Suprapubic skin (tissue), 4 donors: ENCODE data around the gene FEM1C. TPM values are rescaled to one million over a fixed set of nuclear protein-coding genes. Genes with fewer than 3 reads are reported as not detected.

ENCODE experiments used
- DNase-seq, 2 donors: peaks; one replicate each; pipeline ENCODE4 v3.0.0-alpha.2; 2019; ENCODE audit warnings: low spot score in 2 of 2
- H3K27ac ChIP-seq: fragments of 200-600 bp; sonication (generic); one replicate; pipeline ENCODE4 v1.5.1; 2019
- H3K27me3 ChIP-seq: fragments of 200-600 bp; sonication (generic); one replicate; pipeline ENCODE4 v1.5.1; 2019
- H3K36me3 ChIP-seq: fragments of 200-600 bp; sonication (generic); one replicate; pipeline ENCODE4 v1.5.1; 2019
- H3K4me1 ChIP-seq: fragments of 200-600 bp; sonication (generic); one replicate; pipeline ENCODE4 v1.5.1; 2019
- H3K4me3 ChIP-seq: fragments of 200-600 bp; sonication (generic); one replicate; pipeline ENCODE4 v1.5.1; 2019; ENCODE audit warnings: mild to moderate bottlenecking
- H3K9me3 ChIP-seq: fragments of 200-600 bp; sonication (generic); one replicate; pipeline ENCODE4 v1.5.1; 2019
- CTCF ChIP-seq, 2 donors: fragments of 200-600 bp in 1 of 2; fragments of 450-650 bp in 1 of 2; sonication (generic) in 1 of 2; IDR thresholded peaks; one replicate each; pipeline ENCODE4 v1.5.1; 2016 to 2019; ENCODE audit warnings: antibody characterized with exemption in 2 of 2, mild to moderate bottlenecking in 1 of 2, moderate library complexity in 1 of 2
- EP300 ChIP-seq: sonication (generic); formaldehyde crosslinking; IDR thresholded peaks from one replicate; pipeline ENCODE4 v1.6.1; 2017; ENCODE audit warnings: antibody characterized with exemption
- POLR2A ChIP-seq, 2 donors: fragments of 450-650 bp; IDR thresholded peaks; one replicate each; pipeline ENCODE4 v1.6.1; 2017; ENCODE audit warnings: antibody characterized with exemption in 2 of 2, mild to moderate bottlenecking in 2 of 2, moderate library complexity in 2 of 2
- POLR2AphosphoS5 ChIP-seq, 3 donors: sonication (generic); formaldehyde crosslinking; IDR thresholded peaks; one replicate each; pipeline ENCODE4 v1.6.1; 2017; ENCODE audit warnings: antibody characterized with exemption in 3 of 3
- WGBS: methylation state at CpG from one replicate; pipeline ENCODE4 v1.1.5; 2018; 5-methylcytosine and 5-hydroxymethylcytosine counted together
- total RNA-seq, 4 donors: library from RNA; depleted of rRNA; stranded (reverse); fragments of >200 nt; gene quantifications; one replicate each; pipeline ENCODE4 v1.1.0, GENCODE V29; 2016

The FEM1C gene
- total RNA-seq, 4 donors from 2014 or later = 15.4 to 17.8 (median 16.5) TPM

GRCh38 chr5:115501464-115502210 is 42.9 kb downstream of the FEM1C start:
- TF ChIP-seq POLR2AphosphoS5 (IDR thresholded peaks at IDR 0.05) = no peak
- TF ChIP-seq EP300 = no peak
- no peak for TF ChIP-seq CTCF (IDR thresholded peaks at IDR 0.05)
- no peak for TF ChIP-seq POLR2A (IDR thresholded peaks at IDR 0.05)
- H3K9me3 ChIP-seq = no peaks in the 10 kb centered on the region
- no peaks in the 10 kb centered on the region for H3K4me1 ChIP-seq
- no peak overlapping the region for H3K27ac ChIP-seq
- H3K36me3 ChIP-seq = no peaks in the 10 kb centered on the region
- WGBS = 43% methylated on average over 3 of the region's 3 CpGs
- no peak overlapping the region for H3K4me3 ChIP-seq
- DNase-seq = no peak
- H3K27me3 ChIP-seq = no peaks in the 10 kb centered on the region

- no peaks in the 10 kb centered on the region for H3K27me3 ChIP-seq
- TF ChIP-seq CTCF (IDR thresholded peaks at IDR 0.05) (no peak), POLR2AphosphoS5 (IDR thresholded peaks at IDR 0.05) (no peak), POLR2A (IDR thresholded peaks at IDR 0.05) (no peak), EP300 (no peak)
- no peaks in the 10 kb centered on the region for H3K4me1 ChIP-seq
- H3K4me3 ChIP-seq = no peak overlapping the region
- H3K27ac ChIP-seq = no peak overlapping the region
- H3K36me3 ChIP-seq = no peaks in the 10 kb centered on the region
- no peaks in the 10 kb centered on the region for H3K9me3 ChIP-seq
- DNase-seq = no peak
Measured at GRCh38 chr5:115500225-115500624, 44.4 kb downstream of the FEM1C start.

GRCh38 chr5:115496936-115497576 is 47.5 kb downstream of the FEM1C start:
- no peaks in the 10 kb centered on the region for H3K27me3 ChIP-seq
- DNase-seq = no peak
- H3K9me3 ChIP-seq = no peaks in the 10 kb centered on the region
- no peak overlapping the region for H3K4me3 ChIP-seq
- 79% methylated on average over 5 of the region's 5 CpGs for WGBS
- no peak overlapping the region for H3K27ac ChIP-seq
- no peaks in the 10 kb centered on the region for H3K36me3 ChIP-seq
- TF ChIP-seq POLR2A (IDR thresholded peaks at IDR 0.05) = no peak
- TF ChIP-seq POLR2AphosphoS5 (IDR thresholded peaks at IDR 0.05) = no peak
- no peaks in the 10 kb centered on the region for H3K4me1 ChIP-seq

GRCh38 chr5:115494570-115495289 is 49.8 kb downstream of the FEM1C start:
- no peaks in the 10 kb centered on the region for H3K36me3 ChIP-seq
- no peak for DNase-seq
- no peak overlapping the region for H3K4me3 ChIP-seq
- H3K4me1 ChIP-seq = no peaks in the 10 kb centered on the region
- no peak for TF ChIP-seq POLR2AphosphoS5 (IDR thresholded peaks at IDR 0.05)
- TF ChIP-seq CTCF (IDR thresholded peaks at IDR 0.05) = no peak
- no peak for TF ChIP-seq POLR2A (IDR thresholded peaks at IDR 0.05)
- no peak for TF ChIP-seq EP300
- no peaks in the 10 kb centered on the region for H3K27me3 ChIP-seq
- no peaks in the 10 kb centered on the region for H3K9me3 ChIP-seq
- no peak overlapping the region for H3K27ac ChIP-seq
- 68% methylated on average over 6 of the region's 6 CpGs for WGBS

- no peaks in the 10 kb centered on the region for H3K4me1 ChIP-seq
- H3K36me3 ChIP-seq = no peaks in the 10 kb centered on the region
- WGBS = 96% methylated on average over 2 of the region's 2 CpGs
- no peak overlapping the region for H3K4me3 ChIP-seq
- H3K27me3 ChIP-seq = no peaks in the 10 kb centered on the region
- DNase-seq = no peak
- H3K9me3 ChIP-seq = no peaks in the 10 kb centered on the region
- TF ChIP-seq POLR2A (IDR thresholded peaks at IDR 0.05) = no peak
- no peak for TF ChIP-seq CTCF (IDR thresholded peaks at IDR 0.05)
- TF ChIP-seq EP300 = no peak
- TF ChIP-seq POLR2AphosphoS5 (IDR thresholded peaks at IDR 0.05) = no peak
- no peak overlapping the region for H3K27ac ChIP-seq
Measured at GRCh38 chr5:115490596-115490995, 54.0 kb downstream of the FEM1C start.
